BLaER1 treated with 17β-estradiol and CSF1 and Interleukin-3, amounts not matched to agents 10 nM and 100 nM (cell line): ENCODE data around the gene ALDH16A1.

Source experiments
- H3K27ac ChIP-seq, 11 experiments: shearing (Covaris generic); formaldehyde crosslinking; 2 replicates each; pipeline ENCODE4 v1.8.1; 2022
- H3K27me3 ChIP-seq, 11 experiments: shearing (Covaris generic); formaldehyde crosslinking; 2 replicates each; pipeline ENCODE4 v1.8.1; 2022
- H3K36me3 ChIP-seq, 11 experiments: shearing (Covaris generic); formaldehyde crosslinking; 2 replicates each; pipeline ENCODE4 v1.8.1; 2022
- H3K4me1 ChIP-seq, 10 experiments: shearing (Covaris generic); formaldehyde crosslinking; 2 replicates each; pipeline ENCODE4 v1.8.1; 2022
- H3K4me2 ChIP-seq, 11 experiments: shearing (Covaris generic); formaldehyde crosslinking; 2 replicates each; pipeline ENCODE4 v1.8.1; 2022
- H3K4me3 ChIP-seq, 10 experiments: shearing (Covaris generic); formaldehyde crosslinking; 2 replicates each; pipeline ENCODE4 v1.8.1; 2022
- H3K9ac ChIP-seq, 11 experiments: shearing (Covaris generic); formaldehyde crosslinking; 2 replicates each; pipeline ENCODE4 v1.8.1; 2022
- H3K9me3 ChIP-seq, 11 experiments: shearing (Covaris generic); formaldehyde crosslinking; replicated peaks in 1 of 11; 2 replicates each; pipeline ENCODE4 v1.8.1; 2022
- H4K20me1 ChIP-seq, 11 experiments: shearing (Covaris generic); formaldehyde crosslinking; 2 replicates each; pipeline ENCODE4 v1.8.1; 2022
- Cebpa-rat ChIP-seq, 11 experiments: shearing (Covaris generic); IDR thresholded peaks; 2 replicates each; pipeline ENCODE4 v1.8.1; 2022

Gene ALDH16A1

DNA sequence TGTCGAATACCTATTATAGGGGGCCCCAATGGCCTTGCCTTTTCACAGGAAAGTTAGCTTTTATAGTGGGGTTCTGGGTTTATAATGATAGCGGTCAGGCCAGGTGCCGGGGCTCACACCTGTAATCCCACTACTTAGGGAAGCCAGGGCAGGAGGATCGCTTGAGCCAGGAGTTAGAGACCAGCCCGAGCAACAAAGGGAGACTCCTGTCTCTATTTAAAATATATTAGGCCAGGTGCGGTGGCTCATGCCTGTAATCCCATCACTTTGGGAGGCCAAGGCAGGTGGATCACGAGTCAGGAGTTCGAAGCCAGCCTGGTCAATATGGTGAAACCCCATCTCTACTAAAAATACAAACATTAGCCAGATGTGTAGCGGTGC lies 50.5 kb downstream of the ALDH16A1 start:
- Histone ChIP-seq H3K9me3 (no peaks in the 10 kb centered on the region), H3K36me3 (peaks cover 14 to 16% (median 15%) of the 10 kb centered on the region in 11 experiments), H3K9ac (peak overlapping the region in 1 of 11 experiments; percentile 44; a peak in 4 of 22 replicates), H3K4me2 (no peak overlapping the region), H3K27ac (no peak overlapping the region; a peak in 1 of 22 replicates), H4K20me1 (peaks cover 14 to 35% (median 27%) of the 10 kb centered on the region in 11 experiments; a peak in 21 of 22 replicates), H3K4me3 (no peak overlapping the region), H3K4me1 (peaks cover 49 to 83% (median 71%) of the 10 kb centered on the region in 10 experiments), H3K27me3 (no peaks in the 10 kb centered on the region)
- no peak for TF ChIP-seq Cebpa-rat (IDR thresholded peaks at IDR 0.05)

DNA sequence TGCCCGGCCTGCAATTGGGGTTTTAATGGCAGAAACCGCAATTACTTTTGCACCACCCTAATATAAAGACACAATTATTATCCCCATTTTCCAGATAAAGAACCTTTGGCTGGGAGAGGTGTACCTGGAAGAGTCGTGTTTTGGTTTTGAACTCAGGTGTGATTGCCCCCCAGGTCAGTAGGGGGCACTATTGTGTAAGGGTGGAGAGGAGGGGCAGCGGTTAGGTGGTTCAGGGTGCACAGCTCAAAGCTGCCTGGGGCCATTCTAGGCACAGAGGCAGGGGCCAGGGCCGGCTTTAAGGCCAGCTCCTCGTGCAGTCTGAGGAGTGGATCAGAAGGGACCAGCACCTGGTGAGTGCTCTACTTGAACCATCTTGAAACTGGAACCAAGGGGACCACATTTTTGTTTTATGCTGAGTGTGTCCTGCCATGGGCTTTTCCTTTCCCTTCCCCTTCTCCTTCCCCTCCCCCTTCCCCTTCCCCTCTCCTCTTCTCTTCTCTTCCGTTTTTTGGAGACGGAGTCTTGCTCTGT lies 53.6 kb downstream of the ALDH16A1 start:
- Histone ChIP-seq H3K4me3 (no peak overlapping the region), H3K27ac (peak overlapping the region in 7 of 11 experiments; percentile 48 to 91 (median 64); a peak in 10 of 22 replicates), H4K20me1 (peaks cover 0 to 7% (median 0%) of the 10 kb centered on the region in 11 experiments; a peak in 5 of 22 replicates), H3K9ac (peak overlapping the region in 3 of 11 experiments; percentile 3 to 61 (median 41); a peak in 3 of 22 replicates), H3K4me1 (peaks cover 53 to 81% (median 68%) of the 10 kb centered on the region in 10 experiments), H3K36me3 (no peaks in the 10 kb centered on the region), H3K4me2 (peak overlapping the region; percentile 41 to 93 (median 64)), H3K9me3 (no peaks in the 10 kb centered on the region), H3K27me3 (no peaks in the 10 kb centered on the region)
- TF ChIP-seq Cebpa-rat (IDR thresholded peaks at IDR 0.05) = no peak

DNA sequence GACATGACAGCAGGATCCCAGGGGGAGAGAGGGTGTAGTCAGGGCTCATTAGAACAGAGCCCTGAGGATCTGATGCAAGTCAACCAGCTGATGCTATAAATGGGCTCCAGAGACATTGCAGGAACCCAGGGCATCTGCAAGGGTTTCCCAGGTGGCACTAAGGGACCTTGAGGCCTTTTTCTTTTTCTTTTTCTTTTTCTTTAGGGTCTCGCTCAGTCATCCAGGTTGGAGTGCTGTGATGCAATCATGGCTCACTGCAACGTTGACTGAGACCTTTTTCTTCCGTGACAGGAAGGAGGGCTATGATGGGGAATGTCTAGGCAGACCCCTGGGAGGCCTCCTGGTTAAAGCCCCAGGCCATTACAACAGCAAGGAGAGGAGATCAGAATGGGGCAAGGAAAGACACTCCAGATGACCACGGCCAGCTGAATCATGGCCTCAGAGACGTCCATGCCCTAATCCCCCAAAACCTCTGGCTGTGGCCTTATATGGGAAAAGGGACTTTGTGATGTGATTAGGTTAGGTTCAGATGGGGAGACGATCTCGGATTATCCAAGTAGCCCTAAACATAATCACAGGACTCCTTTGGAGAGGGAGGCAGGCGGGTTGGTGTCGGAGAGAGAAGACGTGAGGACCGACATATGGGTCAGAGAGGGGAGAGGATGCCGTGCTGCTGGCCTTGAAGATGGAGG lies 54.9 kb downstream of the ALDH16A1 start:
- peak in 2 of 11 experiments; percentile 60 to 85; a peak in 3 of 22 replicates for TF ChIP-seq Cebpa-rat (IDR thresholded peaks at IDR 0.05)
- peaks cover 0 to under 1% (median 0%) of the 10 kb centered on the region in 11 experiments; a peak in 1 of 22 replicates for H4K20me1 ChIP-seq
- no peaks in the 10 kb centered on the region for H3K36me3 ChIP-seq
- H3K4me1 ChIP-seq = peaks cover 59 to 81% (median 72%) of the 10 kb centered on the region in 10 experiments
- H3K9ac ChIP-seq = peak overlapping the region in 7 of 11 experiments; percentile 15 to 61 (median 31); a peak in 12 of 22 replicates
- no peaks in the 10 kb centered on the region for H3K27me3 ChIP-seq
- peak overlapping the region in 8 of 11 experiments; percentile 6 to 91 (median 63); a peak in 15 of 22 replicates for H3K27ac ChIP-seq
- H3K4me3 ChIP-seq = no peak overlapping the region
- no peaks in the 10 kb centered on the region for H3K9me3 ChIP-seq
- H3K4me2 ChIP-seq = peak overlapping the region; percentile 41 to 93 (median 64)

DNA sequence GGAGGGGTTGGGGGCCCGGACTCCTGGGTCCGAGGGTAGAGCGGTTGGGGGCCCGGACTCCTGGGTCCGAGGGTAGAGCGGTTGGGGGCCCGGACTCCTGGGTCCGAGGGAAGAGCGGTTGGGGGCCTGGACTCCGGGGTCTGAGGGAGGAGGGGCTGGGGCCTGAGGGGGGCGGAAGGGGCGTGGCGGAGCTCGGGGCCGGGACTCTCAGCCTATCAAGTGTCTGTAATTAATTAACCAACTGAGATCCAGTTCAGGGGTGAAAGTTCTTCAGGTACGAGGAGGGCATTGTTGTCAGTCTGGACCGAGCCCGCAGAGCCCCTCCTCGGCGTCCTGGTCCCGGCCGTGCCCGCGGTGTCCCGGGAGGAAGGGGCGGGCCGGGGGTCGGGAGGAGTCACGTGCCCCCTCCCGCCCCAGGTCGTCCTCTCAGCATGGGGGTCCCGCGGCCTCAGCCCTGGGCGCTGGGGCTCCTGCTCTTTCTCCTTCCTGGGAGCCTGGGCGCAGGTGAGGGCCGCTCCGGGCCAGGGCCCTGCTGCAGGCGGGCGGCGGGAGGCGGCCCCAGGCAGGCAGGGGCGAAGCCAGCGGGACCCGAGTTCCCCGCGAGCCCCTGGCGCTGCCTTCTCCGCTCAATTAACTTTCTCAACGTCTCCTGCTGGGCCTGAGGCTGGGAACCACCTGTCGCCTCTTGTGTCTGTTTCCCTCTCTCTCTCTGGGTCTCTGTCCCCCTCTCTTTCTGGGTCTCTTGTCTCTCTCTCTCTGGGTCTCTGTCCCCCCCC lies 60.1 kb downstream of the ALDH16A1 start:
- no peak for TF ChIP-seq Cebpa-rat (IDR thresholded peaks at IDR 0.05)
- peak overlapping the region; percentile 85 to 95 (median 90) for H3K9ac ChIP-seq
- peaks cover 0 to 27% (median 0%) of the 10 kb centered on the region in 11 experiments; a peak in 4 of 22 replicates for H4K20me1 ChIP-seq
- H3K27ac ChIP-seq = peak overlapping the region; percentile 84 to 98 (median 92)
- H3K4me2 ChIP-seq = peak overlapping the region; percentile 87 to 99 (median 95)
- H3K4me1 ChIP-seq = peaks cover 81 to 95% (median 88%) of the 10 kb centered on the region in 10 experiments
- H3K9me3 ChIP-seq = no peaks in the 10 kb centered on the region
- no peaks in the 10 kb centered on the region for H3K27me3 ChIP-seq
- peaks cover 0 to 31% (median 0%) of the 10 kb centered on the region in 11 experiments; a peak in 9 of 22 replicates for H3K36me3 ChIP-seq
- peak overlapping the region; percentile 69 to 96 (median 76) for H3K4me3 ChIP-seq

DNA sequence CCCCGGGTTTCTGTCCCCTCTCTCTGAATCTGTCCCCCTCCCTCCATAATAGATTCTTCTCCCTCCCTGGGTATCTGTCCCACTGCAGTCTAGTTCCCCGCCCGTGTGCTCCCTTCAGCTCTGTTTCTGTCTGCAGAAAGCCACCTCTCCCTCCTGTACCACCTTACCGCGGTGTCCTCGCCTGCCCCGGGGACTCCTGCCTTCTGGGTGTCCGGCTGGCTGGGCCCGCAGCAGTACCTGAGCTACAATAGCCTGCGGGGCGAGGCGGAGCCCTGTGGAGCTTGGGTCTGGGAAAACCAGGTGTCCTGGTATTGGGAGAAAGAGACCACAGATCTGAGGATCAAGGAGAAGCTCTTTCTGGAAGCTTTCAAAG lies 60.7 kb downstream of the ALDH16A1 start:
- no peaks in the 10 kb centered on the region for H3K27me3 ChIP-seq
- peaks cover 0 to 27% (median 0%) of the 10 kb centered on the region in 11 experiments; a peak in 4 of 22 replicates for H4K20me1 ChIP-seq
- peak overlapping the region; percentile 84 to 98 (median 92); a peak in 21 of 22 replicates for H3K27ac ChIP-seq
- TF ChIP-seq Cebpa-rat (IDR thresholded peaks at IDR 0.05) = no peak
- no peaks in the 10 kb centered on the region for H3K9me3 ChIP-seq
- peak overlapping the region; percentile 69 to 96 (median 76) for H3K4me3 ChIP-seq
- peak overlapping the region; percentile 85 to 95 (median 90) for H3K9ac ChIP-seq
- peak overlapping the region; percentile 87 to 99 (median 95) for H3K4me2 ChIP-seq
- H3K36me3 ChIP-seq = peaks cover 0 to 36% (median 0%) of the 10 kb centered on the region in 11 experiments; a peak in 9 of 22 replicates
- peaks cover 83 to 98% (median 89%) of the 10 kb centered on the region in 10 experiments for H3K4me1 ChIP-seq

DNA sequence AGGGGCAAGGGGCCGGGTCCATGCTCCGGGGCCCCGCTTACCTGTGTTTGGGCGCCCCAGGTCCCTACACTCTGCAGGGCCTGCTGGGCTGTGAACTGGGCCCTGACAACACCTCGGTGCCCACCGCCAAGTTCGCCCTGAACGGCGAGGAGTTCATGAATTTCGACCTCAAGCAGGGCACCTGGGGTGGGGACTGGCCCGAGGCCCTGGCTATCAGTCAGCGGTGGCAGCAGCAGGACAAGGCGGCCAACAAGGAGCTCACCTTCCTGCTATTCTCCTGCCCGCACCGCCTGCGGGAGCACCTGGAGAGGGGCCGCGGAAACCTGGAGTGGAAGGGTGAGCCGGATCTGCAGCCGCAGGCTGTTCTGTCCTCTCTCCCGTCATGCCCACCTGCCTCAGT lies 61.1 kb downstream of the ALDH16A1 start:
- Histone ChIP-seq H3K27me3 (no peaks in the 10 kb centered on the region), H4K20me1 (peaks cover 0 to 27% (median 0%) of the 10 kb centered on the region in 11 experiments; a peak in 4 of 22 replicates), H3K4me3 (peak overlapping the region; percentile 69 to 96 (median 76)), H3K9ac (peak overlapping the region; percentile 85 to 95 (median 90)), H3K4me1 (peaks cover 83 to 95% (median 88%) of the 10 kb centered on the region in 10 experiments), H3K36me3 (peaks cover 0 to 41% (median 0%) of the 10 kb centered on the region in 11 experiments; a peak in 9 of 22 replicates), H3K4me2 (peak overlapping the region; percentile 87 to 99 (median 95)), H3K27ac (peak overlapping the region; percentile 84 to 98 (median 92); a peak in 21 of 22 replicates), H3K9me3 (no peaks in the 10 kb centered on the region)
- no peak for TF ChIP-seq Cebpa-rat (IDR thresholded peaks at IDR 0.05)

DNA sequence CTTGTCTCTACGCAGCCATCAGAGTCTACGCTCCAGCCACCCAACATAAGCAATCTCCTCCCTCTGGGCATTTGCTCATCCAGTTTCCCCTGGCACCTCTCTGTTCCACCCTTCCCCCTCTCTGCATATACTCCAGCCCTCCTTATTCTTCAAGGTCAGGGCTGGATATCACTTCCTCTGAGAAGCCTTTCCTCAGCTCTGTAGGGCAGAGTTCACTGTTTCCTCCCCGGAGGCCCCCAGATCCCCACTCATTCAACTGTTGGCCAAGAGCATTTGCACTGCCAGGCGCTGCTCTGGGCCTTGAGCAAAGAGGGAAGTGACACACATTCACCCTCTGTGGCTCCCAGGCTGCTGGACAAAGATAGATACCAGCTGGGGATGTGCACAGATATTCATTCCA lies 62.7 kb downstream of the ALDH16A1 start:
- H3K27me3 ChIP-seq = no peaks in the 10 kb centered on the region
- H3K9ac ChIP-seq = peak overlapping the region; percentile 26 to 95 (median 86); a peak in 21 of 22 replicates
- peaks cover 0 to 40% (median 0%) of the 10 kb centered on the region in 11 experiments; a peak in 7 of 22 replicates for H4K20me1 ChIP-seq
- peak overlapping the region; percentile 58 to 98 (median 91); a peak in 21 of 22 replicates for H3K27ac ChIP-seq
- H3K4me3 ChIP-seq = peak overlapping the region in 8 of 10 experiments; percentile 12 to 96 (median 78); a peak in 13 of 20 replicates
- no peaks in the 10 kb centered on the region for H3K9me3 ChIP-seq
- H3K36me3 ChIP-seq = peaks cover 0 to 54% (median 8%) of the 10 kb centered on the region in 11 experiments; a peak in 15 of 22 replicates
- peaks cover 72 to 88% (median 76%) of the 10 kb centered on the region in 10 experiments for H3K4me1 ChIP-seq
- peak overlapping the region; percentile 87 to 99 (median 95) for H3K4me2 ChIP-seq
- TF ChIP-seq Cebpa-rat (IDR thresholded peaks at IDR 0.05) = peak in 8 of 11 experiments; percentile 62 to 93 (median 88); a peak in 16 of 22 replicates

DNA sequence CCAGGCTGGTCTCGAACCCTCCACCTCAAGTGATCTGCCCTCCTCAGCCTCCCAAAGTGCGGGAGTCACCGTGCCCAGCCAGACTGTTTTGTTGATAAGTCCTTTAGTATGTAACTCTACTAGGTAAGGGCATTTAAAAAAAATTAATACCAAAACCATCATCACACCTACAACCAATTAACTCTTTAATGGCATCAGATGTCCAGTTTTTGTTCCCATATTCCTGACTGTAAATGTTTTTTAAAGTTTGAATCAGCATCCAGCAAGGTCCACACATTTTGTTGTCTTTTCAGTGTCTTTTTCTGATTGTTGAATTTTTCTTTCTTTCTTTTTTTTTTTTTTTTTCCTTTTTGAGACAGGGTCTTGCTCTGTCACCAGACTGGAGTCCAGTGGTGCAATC lies 65.0 kb downstream of the ALDH16A1 start:
- Histone ChIP-seq H3K9me3 (no peaks in the 10 kb centered on the region), H3K4me1 (peaks cover 55 to 94% (median 58%) of the 10 kb centered on the region in 10 experiments), H3K36me3 (peaks cover 0 to 74% (median 26%) of the 10 kb centered on the region in 11 experiments; a peak in 15 of 22 replicates), H3K4me3 (0 out of 20 replicates have a peak overlapping the region, but pooled peaks of 1 of the 10 experiments have one; percentile 33), H3K27me3 (no peaks in the 10 kb centered on the region), H3K4me2 (peak overlapping the region; percentile 87 to 99 (median 95); a peak in 21 of 22 replicates), H3K27ac (peak overlapping the region in 9 of 11 experiments; percentile 80 to 98 (median 93); a peak in 13 of 22 replicates), H4K20me1 (peaks cover 0 to 48% (median 3%) of the 10 kb centered on the region in 11 experiments; a peak in 7 of 22 replicates), H3K9ac (peak overlapping the region in 6 of 11 experiments; percentile 57 to 91 (median 69); a peak in 7 of 22 replicates)
- TF ChIP-seq Cebpa-rat (IDR thresholded peaks at IDR 0.05) = no peak
